HG03135 (cell line): ENCODE data around the gene KIF6.

Experiments used
- ATAC-seq: cut with Tn5 transposase; IDR thresholded peaks from one replicate; pipeline ENCODE4 v1.9.1; 2021; ENCODE audit warnings: mild to moderate bottlenecking, moderate library complexity; ENCODE audit not compliant: unreplicated experiment

Gene KIF6

GRCh38 chr6:39665861-39666260 lies 59.3 kb downstream of the KIF6 start:
- ATAC-seq: no peak

GRCh38 chr6:39664173-39664572 lies 61.0 kb downstream of the KIF6 start:
- no peak for ATAC-seq

GRCh38 chr6:39657355-39658135 lies 67.7 kb downstream of the KIF6 start:
- no peak for ATAC-seq

GRCh38 chr6:39654121-39654520 lies 71.1 kb downstream of the KIF6 start:
- ATAC-seq: no peak

- ATAC-seq: no peak
Observed at GRCh38 chr6:39653612-39654011, 71.6 kb downstream of the KIF6 start.

GRCh38 chr6:39649996-39650395 lies 75.2 kb downstream of the KIF6 start:
- ATAC-seq: no peak

- no peak for ATAC-seq
Observed at GRCh38 chr6:39646751-39647420, 78.3 kb downstream of the KIF6 start.

GRCh38 chr6:39642270-39642669 lies 82.9 kb downstream of the KIF6 start:
- ATAC-seq: no peak

- no peak for ATAC-seq
Observed at GRCh38 chr6:39638126-39638822, 86.9 kb downstream of the KIF6 start.

- ATAC-seq: no peak
Observed at GRCh38 chr6:39634646-39635341, 90.4 kb downstream of the KIF6 start.

GRCh38 chr6:39625209-39625608 lies 100.0 kb downstream of the KIF6 start:
- ATAC-seq: no peak

- no peak for ATAC-seq
Observed at GRCh38 chr6:39623750-39624149, 101.5 kb downstream of the KIF6 start.

- no peak for ATAC-seq
Observed at GRCh38 chr6:39617520-39617919, 107.7 kb downstream of the KIF6 start.

- ATAC-seq: no peak
Observed at GRCh38 chr6:39617026-39617425, 108.2 kb downstream of the KIF6 start.

- no peak for ATAC-seq
Observed at GRCh38 chr6:39615622-39616021, 109.6 kb downstream of the KIF6 start.

- no peak for ATAC-seq
Observed at GRCh38 chr6:39614393-39614950, 110.7 kb downstream of the KIF6 start.

- ATAC-seq: no peak
Observed at GRCh38 chr6:39610221-39610620, 115.0 kb downstream of the KIF6 start.

- peak; percentile 72 for ATAC-seq
Observed at GRCh38 chr6:39608652-39609345, 116.4 kb downstream of the KIF6 start.

GRCh38 chr6:39602601-39603519 lies 122.3 kb downstream of the KIF6 start:
- no peak for ATAC-seq
